ENCODE data around the gene ABCF1. TPM values are rescaled to one million over a fixed set of nuclear protein-coding genes. Genes with fewer than 3 reads are reported as not detected.

ABCF1 gene
- total RNA-seq, 4 donors from 2014 or later: 39.0 to 60.8 (median 51.4) TPM

- no peak for DNase-seq (ENCODE audit: extremely low spot score)
- no peak overlapping the region for H3K4me3 ChIP-seq
- H3K27ac ChIP-seq (replicated peaks in 1 of 4): no peak overlapping the region
- WGBS: 59% methylated on average over 4 of the region's 4 CpGs
- H3K9me3 ChIP-seq: no peaks in the 10 kb centered on the region
- no peak for TF ChIP-seq POLR2AphosphoS5 (IDR thresholded peaks at IDR 0.05)
- no peak for TF ChIP-seq EP300 (IDR thresholded peaks at IDR 0.05)
- no peak for TF ChIP-seq POLR2A (IDR thresholded peaks at IDR 0.05; ENCODE audit: low read depth)
- TF ChIP-seq, protein P1, sequence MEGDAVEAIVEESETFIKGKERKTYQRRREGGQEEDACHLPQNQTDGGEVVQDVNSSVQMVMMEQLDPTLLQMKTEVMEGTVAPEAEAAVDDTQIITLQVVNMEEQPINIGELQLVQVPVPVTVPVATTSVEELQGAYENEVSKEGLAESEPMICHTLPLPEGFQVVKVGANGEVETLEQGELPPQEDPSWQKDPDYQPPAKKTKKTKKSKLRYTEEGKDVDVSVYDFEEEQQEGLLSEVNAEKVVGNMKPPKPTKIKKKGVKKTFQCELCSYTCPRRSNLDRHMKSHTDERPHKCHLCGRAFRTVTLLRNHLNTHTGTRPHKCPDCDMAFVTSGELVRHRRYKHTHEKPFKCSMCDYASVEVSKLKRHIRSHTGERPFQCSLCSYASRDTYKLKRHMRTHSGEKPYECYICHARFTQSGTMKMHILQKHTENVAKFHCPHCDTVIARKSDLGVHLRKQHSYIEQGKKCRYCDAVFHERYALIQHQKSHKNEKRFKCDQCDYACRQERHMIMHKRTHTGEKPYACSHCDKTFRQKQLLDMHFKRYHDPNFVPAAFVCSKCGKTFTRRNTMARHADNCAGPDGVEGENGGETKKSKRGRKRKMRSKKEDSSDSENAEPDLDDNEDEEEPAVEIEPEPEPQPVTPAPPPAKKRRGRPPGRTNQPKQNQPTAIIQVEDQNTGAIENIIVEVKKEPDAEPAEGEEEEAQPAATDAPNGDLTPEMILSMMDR (IDR thresholded peaks at IDR 0.05): no peak
- H3K27me3 ChIP-seq: no peaks in the 10 kb centered on the region
- H3K36me3 ChIP-seq: peaks cover 9 to 26% (median 20%) of the 10 kb centered on the region in 4 donors
- peaks cover 25 to 53% (median 40%) of the 10 kb centered on the region in 4 donors for H3K4me1 ChIP-seq
- intact Hi-C loops (cut with DNase I): no loop called here
Observed at GRCh38 chr6:30573113-30573512, 1.9 kb downstream of the ABCF1 start.

DNA sequence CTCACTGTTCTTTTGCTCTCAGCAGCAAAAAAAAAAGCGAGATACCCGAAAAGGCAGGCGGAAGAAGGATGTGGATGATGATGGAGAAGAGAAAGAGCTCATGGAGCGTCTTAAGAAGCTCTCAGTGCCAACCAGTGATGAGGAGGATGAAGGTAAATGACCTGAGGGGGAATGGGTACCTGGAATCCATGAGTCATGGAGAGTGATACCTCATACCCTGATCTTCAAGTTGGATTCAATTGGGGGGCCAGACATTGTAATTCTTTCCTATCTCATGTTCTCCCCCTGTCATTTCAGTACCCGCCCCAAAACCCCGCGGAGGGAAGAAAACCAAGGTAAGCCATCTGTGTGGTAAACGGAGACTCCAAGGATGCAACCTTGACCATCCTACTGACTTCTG, 6.8 kb downstream of the ABCF1 start:
- Histone ChIP-seq H3K4me1 (peaks cover 5 to 20% (median 16%) of the 10 kb centered on the region in 4 donors), H3K4me3 (no peak overlapping the region), H3K9me3 (no peaks in the 10 kb centered on the region), H3K27me3 (no peaks in the 10 kb centered on the region), H3K36me3 (peaks cover 57 to 75% (median 69%) of the 10 kb centered on the region in 4 donors), H3K27ac (replicated peaks in 1 of 4) (no peak overlapping the region)
- no peak for TF ChIP-seq EP300 (IDR thresholded peaks at IDR 0.05)
- no peak for TF ChIP-seq POLR2A (IDR thresholded peaks at IDR 0.05; ENCODE audit: low read depth)
- TF ChIP-seq, protein P1 (IDR thresholded peaks at IDR 0.05): no peak
- TF ChIP-seq POLR2AphosphoS5 (IDR thresholded peaks at IDR 0.05): no peak
- 94% methylated on average over 8 of the region's 8 CpGs for WGBS
- DNase-seq (ENCODE audit: extremely low spot score): no peak
- intact Hi-C loops (cut with DNase I): no loop called here

DNA sequence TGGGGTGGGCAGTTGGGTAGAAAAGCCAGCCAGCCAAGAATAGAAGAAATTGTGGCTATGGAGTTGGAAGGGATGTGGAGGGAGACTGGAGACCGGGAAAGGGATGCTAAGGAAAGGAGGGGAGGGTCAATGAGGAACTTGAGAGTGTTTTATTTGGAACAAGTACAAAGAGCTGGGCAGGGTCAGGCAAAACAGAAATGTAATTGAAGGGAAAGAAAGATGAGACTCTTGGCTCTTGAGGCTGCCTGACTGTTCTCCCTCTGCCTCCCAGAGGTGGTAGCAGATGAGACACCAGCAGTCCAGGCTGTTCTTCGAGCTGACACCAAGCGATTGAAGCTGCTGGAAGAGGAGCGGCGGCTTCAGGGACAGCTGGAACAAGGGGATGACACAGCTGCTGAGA, 12.7 kb downstream of the ABCF1 start:
- Histone ChIP-seq H3K36me3 (peaks cover 95 to 100% (median 99%) of the 10 kb centered on the region in 4 donors), H3K27ac (replicated peaks in 1 of 4) (no peak overlapping the region), H3K27me3 (no peaks in the 10 kb centered on the region), H3K4me3 (no peak overlapping the region), H3K4me1 (no peaks in the 10 kb centered on the region), H3K9me3 (no peaks in the 10 kb centered on the region)
- DNase-seq (ENCODE audit: extremely low spot score): no peak
- intact Hi-C loops (cut with DNase I): no loop called here
- TF ChIP-seq EP300 (IDR thresholded peaks at IDR 0.05): no peak
- WGBS: 88% methylated on average over 5 of the region's 5 CpGs

GRCh38 chr6:30589754-30590358, 18.6 kb downstream of the ABCF1 start:
- H3K36me3 ChIP-seq: peaks cover 83 to 98% (median 92%) of the 10 kb centered on the region in 4 donors
- intact Hi-C loops (cut with DNase I): no loop called here
- TF ChIP-seq, protein P1 (IDR thresholded peaks at IDR 0.05): no peak
- no peak for TF ChIP-seq POLR2AphosphoS5 (IDR thresholded peaks at IDR 0.05)
- no peak for TF ChIP-seq EP300 (IDR thresholded peaks at IDR 0.05)
- H3K9me3 ChIP-seq: no peaks in the 10 kb centered on the region
- H3K4me3 ChIP-seq: no peak overlapping the region
- WGBS: 91% methylated on average over 13 of the region's 15 CpGs
- DNase-seq (ENCODE audit: extremely low spot score): no peak
- no peaks in the 10 kb centered on the region for H3K27me3 ChIP-seq
- peaks cover 0 to 12% (median 7%) of the 10 kb centered on the region in 4 donors for H3K4me1 ChIP-seq
- peak overlapping the region in 1 of 4 donors; percentile 58 for H3K27ac ChIP-seq (replicated peaks in 1 of 4)

DNA sequence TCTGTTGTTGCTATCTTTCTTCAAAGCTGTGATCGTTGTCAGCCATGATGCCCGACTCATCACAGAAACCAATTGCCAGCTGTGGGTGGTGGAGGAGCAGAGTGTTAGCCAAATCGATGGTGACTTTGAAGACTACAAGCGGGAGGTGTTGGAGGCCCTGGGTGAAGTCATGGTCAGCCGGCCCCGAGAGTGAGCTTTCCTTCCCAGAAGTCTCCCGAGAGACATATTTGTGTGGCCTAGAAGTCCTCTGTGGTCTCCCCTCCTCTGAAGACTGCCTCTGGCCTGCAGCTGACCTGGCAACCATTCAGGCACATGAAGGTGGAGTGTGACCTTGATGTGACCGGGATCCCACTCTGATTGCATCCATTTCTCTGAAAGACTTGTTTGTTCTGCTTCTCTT, 19.3 kb downstream of the ABCF1 start:
- Histone ChIP-seq H3K4me3 (no peak overlapping the region), H3K27me3 (no peaks in the 10 kb centered on the region), H3K27ac (replicated peaks in 1 of 4) (peak overlapping the region; percentile 20 to 58 (median 47)), H3K9me3 (no peaks in the 10 kb centered on the region), H3K4me1 (peaks cover 0 to 12% (median 7%) of the 10 kb centered on the region in 4 donors), H3K36me3 (peaks cover 77 to 95% (median 89%) of the 10 kb centered on the region in 4 donors)
- intact Hi-C loops (cut with DNase I): no loop called here
- TF ChIP-seq, protein P1 (IDR thresholded peaks at IDR 0.05): no peak
- TF ChIP-seq POLR2AphosphoS5 (IDR thresholded peaks at IDR 0.05) (no peak), EP300 (IDR thresholded peaks at IDR 0.05) (no peak), POLR2A (IDR thresholded peaks at IDR 0.05; ENCODE audit: low read depth) (no peak)
- 91% methylated on average over 7 of the region's 8 CpGs for WGBS
- DNase-seq (ENCODE audit: extremely low spot score): no peak

Measured in esophagus muscularis mucosa (tissue), 4 donors.